SK-N-DZ (cell line): Measurements from ENCODE around the gene IFNA16. TPM values are rescaled to one million over a fixed set of nuclear protein-coding genes. Genes with fewer than 3 reads are reported as not detected.
"Not testable (repeated sequence)": the region's sequence is repeated elsewhere in the genome, so short reads cannot be mapped to it uniquely, and the experiment has no call there.

Source experiments
- DNase-seq: peaks from one replicate; pipeline ENCODE4 v3.0.0-alpha.2; 2015; ENCODE audit warnings: low spot score
- polyA plus RNA-seq, 2 experiments: library from polyadenylated mRNA; depleted of rRNA; stranded (reverse); fragments of >200 nt; gene quantifications; 2 replicates each; pipeline ENCODE4 v1.2.3, GENCODE V29; 2014

The IFNA16 gene
- polyA plus RNA-seq (2014; cell fraction: cytosol; rRNA removed), result not detected in 2 replicates
- not detected in 2 replicates for polyA plus RNA-seq (2014; cell fraction: nucleus; rRNA removed)

DNA sequence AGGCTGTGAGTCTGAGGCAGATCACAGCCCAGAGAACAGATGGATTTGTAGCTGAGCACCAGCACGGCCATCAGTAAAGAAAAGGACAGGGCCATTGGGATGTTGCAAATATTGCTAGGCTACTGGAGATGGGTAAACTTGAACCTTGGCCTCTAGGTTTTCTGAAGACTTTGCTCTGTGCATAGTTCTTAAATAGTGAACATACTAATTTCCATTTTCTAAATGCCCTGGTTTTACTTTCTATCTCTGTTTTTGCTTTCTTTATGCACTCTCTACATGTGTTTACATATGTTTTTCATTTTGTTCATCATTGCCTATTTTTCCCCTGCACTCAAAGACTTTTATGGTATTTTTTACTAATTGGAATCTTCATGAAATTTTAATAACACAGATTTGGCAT is at the start of gene IFNA16:
Gene IFNA16 (minus strand): TSS at position 101 of the 400 bp plus-strand sequence. CDS start 6 bp downstream, at position 95.
- DNase-seq, result not testable (repeated sequence)

DNA sequence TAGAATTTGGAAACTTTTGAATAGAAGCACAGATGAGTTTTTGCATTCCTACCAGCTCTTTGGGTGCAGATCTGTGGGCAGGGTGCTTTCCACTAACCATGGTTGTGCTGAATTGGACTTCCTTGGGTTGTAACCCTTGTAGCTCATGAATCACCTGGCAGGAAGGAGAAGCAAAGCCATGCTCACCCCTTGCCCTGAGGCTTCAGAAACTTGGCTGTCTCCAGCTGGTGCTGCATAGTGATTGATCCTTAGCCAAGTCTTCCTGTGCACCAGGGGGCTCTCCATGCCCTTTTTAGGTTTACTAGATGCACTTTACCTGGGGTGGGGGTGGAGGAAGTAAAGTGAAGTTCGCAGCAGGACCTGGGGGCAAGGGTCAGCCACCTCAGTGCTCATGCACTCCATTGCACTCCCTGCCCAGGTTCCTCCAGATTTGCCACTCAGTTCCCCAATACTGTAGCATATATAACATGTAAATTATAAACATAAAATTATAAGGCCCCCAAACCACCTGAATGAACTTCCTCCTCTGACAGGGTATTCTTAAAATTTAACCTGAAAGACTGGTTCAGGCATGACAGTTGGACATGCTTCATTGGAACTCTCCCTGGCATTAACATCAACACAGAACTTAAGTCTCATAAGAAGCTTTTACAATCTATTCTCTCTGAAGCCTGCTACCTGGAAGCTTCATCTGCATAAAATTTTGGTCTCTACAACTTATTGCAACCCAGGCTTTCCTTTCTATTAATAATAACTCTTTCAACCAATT is 48.5 kb upstream of the IFNA16 start:
- no peak for DNase-seq

DNA sequence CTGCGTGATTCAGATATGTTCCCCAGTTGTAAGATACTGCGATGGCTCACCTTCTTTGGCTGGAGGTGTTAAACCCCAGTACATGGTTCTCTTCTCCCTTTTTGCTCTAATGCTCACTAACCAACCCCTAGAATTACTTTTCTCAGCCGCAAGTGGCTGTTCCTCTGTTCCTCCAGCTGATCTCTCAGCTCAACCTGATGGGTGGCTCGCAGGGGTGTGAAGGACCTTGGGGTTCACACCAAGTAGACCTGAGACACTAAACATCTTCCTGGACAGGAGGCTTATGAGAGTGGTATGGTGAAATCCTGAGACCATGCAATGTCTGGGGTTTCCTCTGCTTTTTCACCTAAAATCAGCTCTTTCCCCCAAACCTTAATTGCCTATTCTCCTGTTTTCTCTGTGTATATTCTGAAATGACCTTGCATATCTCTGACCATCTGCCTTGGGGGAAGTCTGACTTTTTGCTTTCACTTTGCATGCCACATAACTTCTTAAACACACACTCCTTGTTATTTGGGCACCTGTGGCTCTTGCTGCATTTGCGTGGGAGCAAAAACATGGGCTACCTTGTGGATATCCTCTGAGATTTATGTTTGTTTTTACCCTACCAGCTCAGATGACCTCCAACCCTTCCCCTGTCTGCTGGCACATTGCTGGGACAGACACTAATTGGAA is 38.6 kb upstream of the IFNA16 start:
- DNase-seq, result no peak

DNA sequence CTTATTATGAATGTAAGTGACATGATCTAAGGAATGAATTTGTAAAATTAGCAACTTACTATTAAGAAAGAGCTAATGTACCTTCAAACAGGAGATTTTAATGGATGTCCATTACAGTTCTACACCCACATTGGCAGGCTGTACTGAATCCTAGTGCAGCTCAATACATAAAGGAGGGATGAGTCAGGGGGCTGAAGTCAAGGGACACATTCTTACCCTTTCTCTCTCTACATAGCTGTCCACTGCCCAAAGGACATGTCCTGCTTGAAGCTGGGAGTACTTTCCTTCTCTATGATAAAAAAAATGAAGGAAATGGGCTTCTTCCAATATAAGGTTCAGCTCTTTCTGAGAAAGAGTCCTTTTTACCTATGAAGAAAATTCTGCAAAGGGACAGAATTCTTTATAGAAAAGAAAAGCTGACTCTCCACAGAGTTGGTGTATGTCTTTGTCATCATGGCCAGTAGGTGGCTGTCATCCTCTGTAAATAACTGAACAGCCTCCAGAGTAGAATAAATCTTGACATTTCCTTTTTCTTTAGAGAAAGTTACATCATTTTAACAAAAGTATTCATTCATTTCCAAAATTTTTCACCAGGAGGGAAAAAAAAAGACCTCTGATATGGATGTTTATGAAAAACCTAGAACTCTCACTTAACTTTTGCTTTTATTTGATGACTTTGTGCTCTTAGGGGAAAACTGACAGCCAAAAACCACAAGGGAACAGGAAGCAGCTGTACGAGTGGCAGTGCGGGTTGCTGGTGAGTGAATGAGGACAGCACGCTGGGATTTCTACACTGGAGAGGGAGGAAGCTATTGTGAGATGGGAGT is 35.8 kb upstream of the IFNA16 start:
- no peak for DNase-seq

DNA sequence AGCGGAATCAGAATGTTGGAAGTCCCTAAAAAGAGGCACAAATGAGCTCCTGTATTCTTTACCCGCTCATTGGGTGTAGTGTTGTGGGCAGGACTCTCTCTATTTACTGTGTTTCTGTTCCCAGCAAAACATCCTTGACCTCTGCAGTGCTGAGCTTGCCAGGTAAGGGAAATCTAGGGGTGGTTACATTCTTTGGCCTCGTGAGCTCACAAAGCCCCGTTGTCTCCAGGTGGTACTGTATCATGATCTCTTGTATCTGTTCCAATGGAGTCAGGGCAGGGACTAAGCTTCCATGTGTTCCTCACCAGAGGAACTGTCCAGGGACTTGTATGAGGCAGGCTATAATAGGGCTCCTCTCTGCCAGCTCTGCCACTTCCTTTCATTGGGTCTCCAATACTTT is 34.5 kb upstream of the IFNA16 start:
- no peak for DNase-seq

DNA sequence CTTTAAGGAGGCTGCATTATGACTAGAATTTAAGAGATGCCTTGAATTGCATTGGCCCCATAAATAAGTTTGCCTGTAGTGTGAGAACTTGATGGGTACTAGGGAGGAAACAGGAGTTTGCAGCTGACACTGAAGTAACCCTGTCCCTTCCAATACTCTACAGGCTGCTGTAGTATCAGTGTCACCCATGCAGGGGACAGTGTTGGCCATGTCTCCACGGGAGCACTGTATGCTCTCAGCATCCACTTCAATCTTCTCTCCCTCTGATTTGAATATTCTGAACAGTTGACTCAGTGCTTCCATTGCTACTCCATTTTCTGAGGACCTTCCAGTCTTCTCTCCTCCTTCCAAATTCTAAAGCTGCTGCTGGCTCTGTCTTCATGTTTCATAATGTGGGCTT is 34.1 kb upstream of the IFNA16 start:
- DNase-seq, result no peak

DNA sequence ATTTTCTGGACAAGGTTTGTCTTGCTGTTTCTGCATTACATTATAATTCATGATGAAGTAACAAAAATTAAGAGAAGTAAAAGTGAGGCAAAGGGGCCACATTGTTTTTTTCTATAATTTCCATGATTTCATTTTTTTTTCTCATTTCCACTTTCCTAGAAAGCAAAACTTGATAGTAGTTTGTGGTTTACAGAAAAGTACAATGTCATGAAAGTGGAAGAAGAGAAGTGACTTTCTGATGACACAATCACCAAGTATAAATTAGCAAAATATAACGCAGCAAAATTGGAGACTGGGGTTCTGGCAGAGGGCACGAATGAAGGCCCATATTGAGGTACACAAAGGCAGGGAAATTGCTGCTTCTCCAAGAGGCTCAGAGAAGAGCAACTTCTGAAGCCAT is 27.7 kb upstream of the IFNA16 start:
- DNase-seq, result no peak

DNA sequence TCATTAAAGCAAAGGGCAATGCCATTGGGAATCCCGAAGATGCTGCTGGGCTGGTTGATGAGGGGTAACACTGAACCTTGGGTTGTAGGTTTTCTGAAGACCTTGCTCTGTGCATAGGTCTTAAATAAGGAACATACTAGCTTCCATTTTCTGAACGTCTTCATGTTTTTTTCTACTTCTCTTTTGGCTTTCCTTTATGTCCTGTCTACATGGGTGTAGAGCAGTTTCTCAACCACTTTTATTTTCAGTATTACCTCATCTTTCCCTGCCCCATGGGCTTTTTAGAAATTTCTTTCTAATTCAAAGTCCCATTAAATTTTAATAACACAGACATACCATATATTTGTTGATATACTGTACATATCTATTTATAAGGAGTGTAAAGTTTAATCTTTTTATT is 22.8 kb upstream of the IFNA16 start, which contains the start of gene IFNA14:
Gene IFNA14 (minus strand): TSS at position 95 of the 400 bp plus-strand sequence. CDS start 70 bp downstream, at position 25.
- DNase-seq, result no peak

DNA sequence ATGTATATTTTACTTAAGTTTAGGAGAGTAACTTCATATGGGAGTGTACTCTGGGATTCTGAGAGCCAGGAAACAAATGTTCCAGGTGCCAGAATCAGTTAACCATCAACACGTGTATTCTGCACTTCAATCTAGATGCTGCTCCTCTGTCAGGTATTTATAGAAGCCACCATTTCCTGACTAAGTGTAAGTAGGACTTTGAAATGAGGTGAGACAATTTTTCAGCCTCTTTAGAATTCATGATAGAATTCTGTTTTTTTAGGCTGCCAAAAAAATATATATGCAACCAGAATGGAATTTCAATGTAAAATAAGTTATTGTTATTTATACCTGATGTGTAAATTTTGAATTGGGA is 19.2 kb upstream of the IFNA16 start:
- not testable (repeated sequence) for DNase-seq

DNA sequence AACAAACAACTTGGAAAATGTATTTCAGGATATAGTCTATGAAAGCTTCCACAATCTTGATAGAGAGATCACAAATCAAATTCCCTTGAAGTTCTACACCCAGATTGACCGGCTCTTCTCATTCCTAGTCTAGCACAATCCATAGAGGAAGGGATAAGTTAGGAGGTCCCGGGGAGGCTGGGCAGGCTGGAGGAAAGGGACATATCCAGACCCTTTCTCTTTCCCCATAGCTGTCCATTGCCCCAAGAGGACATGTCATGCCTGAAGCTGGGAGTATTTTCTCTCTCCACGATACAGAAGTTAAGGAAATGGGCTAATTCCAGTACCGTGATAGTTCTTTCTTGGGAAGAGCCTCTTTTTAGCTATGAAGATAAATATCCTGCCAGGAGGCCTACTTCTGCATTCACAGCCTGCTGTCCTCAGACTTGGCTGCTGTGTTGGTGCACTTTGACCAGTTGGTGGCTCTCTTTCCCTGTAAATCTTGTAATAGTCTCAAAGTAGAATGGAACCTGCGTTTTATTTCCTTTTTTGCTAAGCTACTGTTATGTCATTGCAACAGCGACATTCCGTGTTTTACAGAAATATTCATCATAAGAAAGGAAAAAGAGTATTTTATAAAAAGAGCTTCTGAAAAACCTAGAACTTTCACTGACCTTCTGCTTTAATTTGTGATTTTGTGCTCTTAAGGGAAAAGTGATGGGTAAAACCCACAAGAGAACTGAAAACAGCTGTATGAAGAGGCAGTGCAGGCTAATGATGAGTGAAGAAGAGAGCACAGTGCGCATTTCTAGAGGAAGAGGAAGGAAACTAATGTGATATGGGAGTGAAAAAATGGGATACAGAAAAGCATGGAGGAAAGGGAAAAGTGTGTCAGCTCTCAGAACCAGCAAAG is 18.6 kb upstream of the IFNA16 start:
- not testable (repeated sequence) for DNase-seq

DNA sequence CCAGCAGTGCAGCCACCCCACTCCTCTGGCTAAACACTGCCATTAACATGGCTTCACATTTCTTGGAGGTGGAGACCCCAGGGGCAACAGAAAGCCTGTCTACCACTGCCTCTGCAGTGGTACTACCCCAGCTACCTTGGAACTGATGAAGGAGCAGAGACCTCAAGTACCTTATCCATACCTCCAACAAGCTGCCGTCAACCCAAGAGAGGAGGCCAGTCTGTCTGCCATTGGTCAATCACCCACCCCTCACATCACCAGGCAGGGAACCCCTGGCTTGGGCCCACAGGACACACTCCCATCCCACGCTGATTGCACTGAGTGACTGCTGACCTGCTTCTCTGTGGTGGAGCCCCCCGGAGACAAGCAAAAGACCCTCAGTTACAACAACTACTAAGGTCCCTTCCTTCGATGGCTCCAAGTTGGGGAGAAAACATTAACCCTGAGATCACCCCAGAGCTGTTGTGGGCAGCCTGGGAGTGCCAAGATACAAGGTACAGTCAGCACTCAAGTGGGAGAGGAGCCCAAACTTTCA is 17.1 kb upstream of the IFNA16 start:
- DNase-seq, result no peak

DNA sequence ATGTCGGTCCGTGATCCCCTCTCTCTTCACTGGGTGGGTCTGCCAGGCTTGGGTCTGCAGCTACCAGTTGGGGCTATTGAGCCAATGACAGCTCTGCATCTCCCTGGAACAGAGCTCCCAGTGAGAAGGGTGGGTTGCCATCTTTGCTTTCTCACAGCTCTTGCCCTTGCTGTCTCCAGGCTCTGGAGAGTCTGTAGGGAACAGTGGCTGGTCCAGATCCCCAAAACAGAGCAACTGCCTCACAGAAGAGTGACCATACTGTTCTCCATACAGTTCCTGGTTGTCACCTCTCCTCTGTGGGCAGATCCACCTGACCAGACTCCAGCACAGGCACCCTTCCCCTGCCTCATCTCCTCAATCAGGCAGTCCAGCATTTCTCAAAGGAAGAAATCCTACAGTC is 16.1 kb upstream of the IFNA16 start:
- no peak for DNase-seq

DNA sequence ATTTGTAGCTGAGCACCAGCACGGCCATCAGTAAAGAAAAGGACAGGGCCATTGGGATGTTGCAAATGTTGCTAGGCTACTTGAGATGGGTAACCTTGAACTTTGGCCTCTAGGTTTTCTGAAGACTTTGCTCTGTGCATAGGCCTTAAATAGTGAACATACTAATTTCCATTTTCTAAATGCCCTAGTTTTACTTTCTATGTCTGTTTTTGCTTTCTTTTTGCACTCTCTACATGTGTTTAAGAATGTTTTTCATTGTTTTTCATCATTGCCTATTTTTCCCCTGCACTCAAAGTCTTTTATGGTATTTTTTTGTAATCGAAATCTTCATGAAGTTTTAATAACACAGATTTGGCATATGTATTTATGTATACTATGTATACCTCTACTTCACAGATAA is 11.0 kb upstream of the IFNA16 start, which contains the start of gene IFNA17:
Gene IFNA17 (minus strand): TSS at position 101 of the 400 bp plus-strand sequence. CDS start 49 bp downstream, at position 52.
- no peak for DNase-seq

DNA sequence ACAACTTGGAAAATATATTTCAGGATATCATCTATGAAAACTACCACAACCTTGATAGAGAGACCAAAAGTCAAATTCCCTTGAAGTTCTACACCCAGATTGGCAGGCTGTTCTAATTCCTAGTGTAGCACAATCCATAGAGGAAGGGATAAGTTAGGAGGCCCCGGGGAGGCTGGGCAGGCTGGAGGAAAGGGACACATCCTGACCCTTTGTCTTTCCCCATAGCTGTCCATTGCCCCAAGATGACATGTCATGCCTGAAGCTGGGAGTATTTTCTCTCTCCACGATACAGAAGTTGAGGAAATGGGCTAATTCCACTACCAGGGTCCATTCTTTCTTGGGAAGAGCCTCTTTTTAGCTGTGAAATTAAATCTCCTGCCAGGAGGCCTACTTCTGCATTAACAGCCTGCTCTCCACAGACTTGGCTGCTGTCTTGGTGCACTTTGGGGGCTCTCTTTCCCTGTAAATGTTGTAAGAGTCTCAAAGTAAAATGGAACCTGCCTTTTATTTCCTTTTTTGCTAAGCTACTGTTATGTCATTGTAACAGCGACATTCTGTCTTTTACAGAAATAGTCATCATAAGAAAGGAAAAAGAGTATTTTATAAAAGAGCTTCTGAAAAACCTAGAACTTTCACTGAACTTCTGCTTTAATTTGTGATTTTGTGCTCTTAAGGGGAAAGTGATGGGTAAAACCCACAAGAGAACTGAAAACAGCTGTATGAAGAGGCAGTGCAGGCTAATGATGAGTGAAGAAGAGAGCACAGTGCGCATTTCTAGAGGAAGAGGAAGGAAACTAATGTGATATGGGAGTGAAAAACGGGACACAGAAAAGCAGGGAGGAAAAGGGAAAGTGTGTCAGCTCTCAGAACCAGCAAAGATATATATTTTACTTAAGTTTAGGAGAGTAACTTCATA is 3.4 kb downstream of the IFNA16 start:
- not testable (repeated sequence) for DNase-seq

DNA sequence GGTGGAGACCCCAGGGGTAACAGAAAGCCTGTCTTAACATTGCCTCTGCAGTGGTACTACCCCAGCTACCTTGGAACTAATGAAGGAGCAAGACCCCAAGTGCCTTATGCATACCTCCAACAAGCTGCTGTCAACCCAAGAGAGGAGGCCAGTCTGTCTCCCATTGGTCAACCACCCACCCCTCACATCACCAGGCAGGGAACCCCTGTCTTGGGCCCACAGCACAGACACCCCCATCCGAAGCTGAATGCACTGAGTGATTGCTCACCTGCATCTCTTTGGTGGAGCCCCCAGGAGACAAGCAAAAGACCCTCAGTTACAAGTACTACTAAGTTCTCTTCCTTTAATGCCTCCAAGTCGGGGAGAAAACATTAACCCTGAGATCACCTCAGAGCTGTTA is 5.0 kb downstream of the IFNA16 start:
- DNase-seq, result not testable (repeated sequence)

DNA sequence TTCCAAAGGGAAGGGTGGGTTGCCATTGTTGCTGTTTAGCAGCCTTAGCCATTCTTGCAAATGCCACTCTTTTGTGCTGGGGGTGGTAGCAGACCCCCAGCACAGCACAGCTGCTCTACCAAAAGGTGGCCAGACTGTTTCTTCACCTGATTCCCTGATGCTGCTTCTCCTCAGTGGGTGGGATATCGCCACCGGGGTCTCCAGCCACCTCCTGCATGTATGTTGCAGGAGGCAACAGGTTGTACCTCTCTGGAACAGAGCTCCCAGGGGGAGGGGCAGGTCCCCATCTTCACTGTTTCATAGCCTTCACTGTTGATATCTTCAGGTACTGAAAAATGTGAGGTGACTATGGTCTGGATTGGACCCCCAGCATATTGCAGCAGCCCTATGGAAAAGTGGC is 6.3 kb downstream of the IFNA16 start:
- not testable (repeated sequence) for DNase-seq

DNA sequence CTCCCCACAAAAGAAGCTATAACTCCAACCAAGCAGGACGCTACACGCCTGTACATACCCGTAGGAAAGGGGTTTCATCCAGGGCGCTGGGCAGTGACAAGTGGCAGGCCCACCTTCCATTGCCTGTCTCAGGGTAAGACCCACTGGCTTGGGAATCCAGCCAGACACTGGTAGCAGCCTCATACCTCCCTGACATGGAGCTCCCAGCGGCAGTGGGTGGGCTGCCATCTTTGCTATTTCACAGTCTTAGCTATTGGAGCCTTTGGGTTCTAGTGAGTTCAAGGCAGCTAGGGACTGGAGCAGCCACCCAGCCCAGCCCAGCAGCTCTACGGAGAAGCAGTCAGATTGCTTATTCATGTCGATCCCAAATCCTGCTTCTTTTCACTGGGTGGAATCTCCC is 6.8 kb downstream of the IFNA16 start:
- no peak for DNase-seq

DNA sequence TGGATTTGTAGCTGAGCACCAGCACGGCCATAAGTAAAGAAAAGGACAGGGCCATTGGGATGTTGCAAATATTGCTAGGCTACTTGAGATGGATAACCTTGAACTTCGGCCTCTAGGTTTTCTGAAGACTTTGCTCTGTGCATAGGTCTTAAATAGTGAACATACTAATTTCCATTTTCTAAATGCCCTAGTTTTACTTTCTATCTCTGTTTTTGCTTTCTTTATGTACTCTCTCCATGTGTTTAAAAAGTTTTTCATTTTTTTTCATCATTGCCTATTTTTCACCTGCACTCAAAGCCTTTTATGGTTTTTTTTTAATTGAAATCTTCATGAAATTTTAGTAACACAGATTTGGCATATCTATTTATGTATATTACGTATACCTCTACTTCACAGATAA is 10.1 kb downstream of the IFNA16 start, which contains the start of gene IFNA10:
Gene IFNA10 (minus strand): TSS at position 101 of the 400 bp plus-strand sequence. CDS start 46 bp downstream, at position 55.
- DNase-seq, result not testable (repeated sequence)

DNA sequence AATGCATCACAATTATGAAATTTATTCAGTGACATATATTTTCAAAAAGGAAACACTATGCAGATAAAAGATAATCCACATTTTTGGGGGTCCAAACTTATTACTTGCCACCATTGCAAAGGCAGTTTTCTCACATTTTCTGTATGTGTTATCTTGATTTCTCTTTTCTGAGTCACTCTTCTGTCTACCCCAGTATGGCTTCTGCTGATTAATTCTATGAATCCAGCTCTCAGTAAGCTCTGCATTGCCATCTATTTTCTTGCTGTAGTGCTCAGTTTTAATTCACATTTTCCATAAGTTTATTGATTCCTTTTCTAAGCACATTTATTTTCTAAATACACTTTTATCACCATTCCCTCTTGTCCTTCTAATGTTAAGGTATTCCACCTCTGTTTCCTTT is 11.9 kb downstream of the IFNA16 start:
- DNase-seq, result no peak
